Loucy (cell line): ENCODE results near the gene LILRB5.
A peak's percentile ranks its signal among the peaks of the same experiment; 100 is the strongest.

ENCODE experiments used
- H2AFZ ChIP-seq: fragments of 200-600 bp; sonication (generic); 2 replicates; pipeline ENCODE4 v1.6.0; 2016; ENCODE audit warnings: antibody characterized with exemption, mild to moderate bottlenecking, low read length, moderate library complexity
- H3F3A ChIP-seq: fragments of 200-600 bp; 2 replicates; pipeline ENCODE4 v1.6.0; 2016; ENCODE audit warnings: antibody characterized with exemption, low read depth, mild to moderate bottlenecking
- H3K27me3 ChIP-seq: fragments of 200-600 bp; sonication (generic); 2 replicates; pipeline ENCODE4 v1.6.1; 2014; ENCODE audit warnings: low read length, mild to moderate bottlenecking; ENCODE audit not compliant: insufficient read depth, poor library complexity, severe bottlenecking
- H3K36me3 ChIP-seq: fragments of 200-600 bp; sonication (generic); 2 replicates; pipeline ENCODE4 v1.6.1; 2016; ENCODE audit warnings: low read length; ENCODE audit not compliant: insufficient read depth
- H3K4me1 ChIP-seq: fragments of 200-600 bp; sonication (generic); 2 replicates; pipeline ENCODE4 v1.5.1; 2014; ENCODE audit warnings: low read length, mild to moderate bottlenecking; ENCODE audit not compliant: insufficient read depth, poor library complexity, severe bottlenecking
- H3K4me2 ChIP-seq: fragments of 200-600 bp; sonication (generic); 2 replicates; pipeline ENCODE4 v1.6.0; 2014; ENCODE audit warnings: antibody characterized with exemption, low read length, low read depth, mild to moderate bottlenecking; ENCODE audit not compliant: poor library complexity, severe bottlenecking
- H3K4me3 ChIP-seq: fragments of 200-600 bp; sonication (generic); 2 replicates; pipeline ENCODE4 v1.5.1; 2014; ENCODE audit warnings: low read length, mild to moderate bottlenecking, mixed read lengths; ENCODE audit not compliant: poor library complexity, severe bottlenecking
- H3K79me2 ChIP-seq: fragments of 200-600 bp; sonication (generic); 2 replicates; pipeline ENCODE4 v1.6.1; 2014; ENCODE audit warnings: low read length; ENCODE audit not compliant: insufficient read depth
- H3K9ac ChIP-seq: fragments of 200-600 bp; sonication (generic); 2 replicates; pipeline ENCODE4 v1.6.0; 2014; ENCODE audit warnings: mild to moderate bottlenecking, low read depth, low read length, moderate library complexity; ENCODE audit not compliant: poor library complexity, severe bottlenecking
- H3K9me2 ChIP-seq: fragments of 200-600 bp; sonication (generic); replicated peaks from 2 replicates; pipeline ENCODE4 v1.6.1; 2016; ENCODE audit warnings: low read depth, low read length, mixed read lengths
- H3K9me3 ChIP-seq: fragments of 200-600 bp; sonication (generic); 2 replicates; pipeline ENCODE4 v1.6.1; 2014; ENCODE audit warnings: mild to moderate bottlenecking, antibody characterized with exemption, low read length, low read depth; ENCODE audit not compliant: insufficient read depth
- H4K20me1 ChIP-seq: fragments of 200-600 bp; sonication (generic); 2 replicates; pipeline ENCODE4 v1.6.0; 2014; ENCODE audit warnings: antibody characterized with exemption, low read length, mild to moderate bottlenecking; ENCODE audit not compliant: insufficient read depth, poor library complexity, severe bottlenecking
- CTCF ChIP-seq: fragments of 200-600 bp; sonication (generic); conservative IDR thresholded peaks from 2 replicates; pipeline ENCODE4 v1.5.1; 2014; ENCODE audit warnings: mild to moderate bottlenecking, antibody characterized with exemption, low read length
- EZH2phosphoT487 ChIP-seq: fragments of 200-600 bp; IDR thresholded peaks from 2 replicates; pipeline ENCODE4 v1.6.1; 2018; ENCODE audit warnings: antibody characterized with exemption, mild to moderate bottlenecking, moderate library complexity, borderline replicate concordance

Gene LILRB5

GRCh38 chr19:54209811-54210494 is 47.1 kb downstream of the LILRB5 start:
- Histone ChIP-seq H3K4me2 (peak overlapping the region; percentile 53), H3F3A (peaks cover 14% of the 10 kb centered on the region), H3K9me3 (no peaks in the 10 kb centered on the region), H3K79me2 (peaks cover 65% of the 10 kb centered on the region), H3K9ac (no peak overlapping the region), H3K9me2 (no peaks in the 10 kb centered on the region), H4K20me1 (peaks cover 63% of the 10 kb centered on the region), H3K4me1 (peaks cover 48% of the 10 kb centered on the region), H2AFZ (no peak overlapping the region), H3K36me3 (peaks cover 41% of the 10 kb centered on the region; the same call in 1 of the 2 replicates), H3K27me3 (no peaks in the 10 kb centered on the region), H3K4me3 (peak overlapping the region; percentile 16)
- TF ChIP-seq CTCF (no peak), EZH2phosphoT487 (no peak)

DNA sequence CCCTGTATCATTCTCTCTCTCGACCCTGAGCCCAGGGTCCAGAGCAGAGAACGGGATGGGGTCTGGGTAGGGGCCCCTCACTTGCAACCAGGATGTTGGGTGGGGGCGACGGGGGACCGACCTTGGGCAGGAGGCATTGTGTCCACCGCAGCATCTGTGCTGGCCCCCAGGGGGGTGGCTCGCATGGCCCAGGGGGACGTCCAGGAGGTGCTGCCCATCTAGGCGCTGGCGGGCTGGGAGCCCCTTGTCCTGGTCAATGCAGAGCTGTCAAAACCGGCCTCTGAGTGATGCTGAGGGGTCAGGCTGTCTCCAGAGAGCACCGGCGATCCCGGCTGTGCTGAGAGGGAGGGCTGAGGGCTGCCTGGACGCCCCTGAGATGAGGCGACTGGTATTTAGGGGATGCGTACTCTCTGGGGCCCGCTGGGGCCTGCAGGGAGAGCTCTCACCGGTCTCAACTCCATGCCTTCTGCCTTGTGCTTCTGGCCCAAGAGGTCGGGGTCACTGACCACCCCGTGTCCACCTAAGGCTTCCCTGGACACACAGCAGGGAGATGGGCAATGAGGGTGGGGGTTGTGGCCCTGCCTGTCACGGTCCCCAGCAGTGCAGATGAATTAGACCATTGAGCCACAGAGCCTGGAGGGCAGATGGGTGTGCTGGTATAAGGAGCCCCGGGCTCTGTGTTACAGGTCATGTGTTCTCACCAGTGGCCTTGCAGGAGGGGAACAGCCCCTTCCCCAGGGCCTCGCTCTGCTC is 47.8 kb downstream of the LILRB5 start:
- TF ChIP-seq EZH2phosphoT487 (no peak), CTCF (no peak)
- H3K9ac ChIP-seq, result no peak overlapping the region
- H3K79me2 ChIP-seq, result peaks cover 73% of the 10 kb centered on the region
- no peaks in the 10 kb centered on the region for H3K9me2 ChIP-seq
- no peak overlapping the region for H2AFZ ChIP-seq
- peaks cover 71% of the 10 kb centered on the region for H4K20me1 ChIP-seq
- H3K4me2 ChIP-seq, result peak overlapping the region; percentile 53
- peaks cover 48% of the 10 kb centered on the region for H3K36me3 ChIP-seq
- no peaks in the 10 kb centered on the region for H3K27me3 ChIP-seq
- peaks cover 55% of the 10 kb centered on the region for H3K4me1 ChIP-seq
- H3K4me3 ChIP-seq, result peak overlapping the region; percentile 16
- H3K9me3 ChIP-seq, result no peaks in the 10 kb centered on the region
- H3F3A ChIP-seq, result peaks cover 14% of the 10 kb centered on the region

DNA sequence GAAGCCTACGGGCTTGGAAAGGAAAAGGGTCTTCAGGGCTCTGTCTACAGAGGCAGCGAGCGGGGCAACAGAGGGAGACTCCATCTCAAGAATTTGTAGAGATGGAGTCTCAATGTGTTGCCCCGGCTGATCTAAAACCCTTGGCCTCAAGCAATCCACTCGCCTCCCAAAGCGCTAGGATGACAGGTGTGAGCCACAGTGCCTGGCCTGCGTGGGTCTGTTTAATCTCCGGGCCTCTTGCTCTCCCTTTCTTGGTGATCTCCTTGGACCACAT is 48.4 kb downstream of the LILRB5 start:
- Histone ChIP-seq H4K20me1 (peaks cover 76% of the 10 kb centered on the region), H3K9ac (no peak overlapping the region), H3K4me2 (peak overlapping the region; percentile 16), H3K9me2 (no peaks in the 10 kb centered on the region), H3K36me3 (peaks cover 53% of the 10 kb centered on the region), H3F3A (peaks cover 14% of the 10 kb centered on the region), H3K4me1 (peaks cover 55% of the 10 kb centered on the region), H3K79me2 (peaks cover 78% of the 10 kb centered on the region), H2AFZ (no peak overlapping the region), H3K4me3 (no peak overlapping the region), H3K27me3 (no peaks in the 10 kb centered on the region), H3K9me3 (no peaks in the 10 kb centered on the region)
- TF ChIP-seq EZH2phosphoT487, result no peak
- TF ChIP-seq CTCF, result no peak
